Ishikawa (cell line): ENCODE results near the gene SERPINB6.

Experiments used
- EGR1 ChIP-seq: IDR thresholded peaks from 2 replicates; pipeline ENCODE4 v1.6.1; 2012
- EP300 ChIP-seq: IDR thresholded peaks from 2 replicates; pipeline ENCODE4 v1.6.1; 2012; ENCODE audit warnings: borderline replicate concordance
- YY1 ChIP-seq: IDR thresholded peaks from 2 replicates; pipeline ENCODE4 v1.6.1; 2012; ENCODE audit warnings: low read depth

DNA sequence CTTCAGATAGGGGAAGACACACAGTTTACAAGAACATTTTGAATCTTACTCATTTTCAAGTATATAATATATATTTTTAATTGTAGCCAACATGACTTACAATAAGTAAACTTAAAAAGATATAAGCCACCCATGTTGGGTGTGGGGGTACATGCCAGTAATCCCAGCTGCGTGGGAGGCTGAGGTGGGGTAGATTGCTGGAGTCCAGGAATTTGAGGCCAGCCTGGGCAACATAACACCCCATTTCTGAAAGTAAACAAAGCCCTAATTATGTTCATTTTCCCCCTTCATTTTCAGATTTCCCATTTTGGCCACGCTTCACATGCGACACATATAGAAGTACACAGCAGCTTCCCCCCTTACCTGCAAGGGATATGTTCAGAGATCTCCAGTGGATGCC is 30.5 kb downstream of the SERPINB6 start:
- TF ChIP-seq EP300: no peak
- TF ChIP-seq YY1: no peak
- TF ChIP-seq EGR1: no peak
